Mononuclear cell (primary cell): Measurements from ENCODE around the gene FAM43B. TPM values are rescaled to one million over a fixed set of nuclear protein-coding genes. Genes with fewer than 3 reads are reported as not detected.

Experiments used
- H3K27me3 ChIP-seq: 2 replicates; pipeline ENCODE4 v1.6.0; 2011; ENCODE audit warnings: low read length, control low read depth; ENCODE audit not compliant: insufficient read depth
- H3K4me1 ChIP-seq: 2 replicates; pipeline ENCODE4 v1.5.1; 2011; ENCODE audit warnings: mild to moderate bottlenecking, low read length, control low read depth; ENCODE audit not compliant: insufficient read depth
- H3K4me3 ChIP-seq: 2 replicates; pipeline ENCODE4 v1.5.1; 2011; ENCODE audit warnings: mild to moderate bottlenecking, low read length, moderate library complexity
- H3K9me3 ChIP-seq: 2 replicates; pipeline ENCODE4 v1.5.1; 2011; ENCODE audit warnings: low read depth, mild to moderate bottlenecking, control low read depth, low read length
- total RNA-seq: library from RNA; depleted of rRNA; stranded (reverse); fragments of >200 nt; gene quantifications from one replicate; pipeline ENCODE4 v1.2.3, GENCODE V29; 2012

Gene FAM43B
- total RNA-seq, 1 donor = not detected

DNA sequence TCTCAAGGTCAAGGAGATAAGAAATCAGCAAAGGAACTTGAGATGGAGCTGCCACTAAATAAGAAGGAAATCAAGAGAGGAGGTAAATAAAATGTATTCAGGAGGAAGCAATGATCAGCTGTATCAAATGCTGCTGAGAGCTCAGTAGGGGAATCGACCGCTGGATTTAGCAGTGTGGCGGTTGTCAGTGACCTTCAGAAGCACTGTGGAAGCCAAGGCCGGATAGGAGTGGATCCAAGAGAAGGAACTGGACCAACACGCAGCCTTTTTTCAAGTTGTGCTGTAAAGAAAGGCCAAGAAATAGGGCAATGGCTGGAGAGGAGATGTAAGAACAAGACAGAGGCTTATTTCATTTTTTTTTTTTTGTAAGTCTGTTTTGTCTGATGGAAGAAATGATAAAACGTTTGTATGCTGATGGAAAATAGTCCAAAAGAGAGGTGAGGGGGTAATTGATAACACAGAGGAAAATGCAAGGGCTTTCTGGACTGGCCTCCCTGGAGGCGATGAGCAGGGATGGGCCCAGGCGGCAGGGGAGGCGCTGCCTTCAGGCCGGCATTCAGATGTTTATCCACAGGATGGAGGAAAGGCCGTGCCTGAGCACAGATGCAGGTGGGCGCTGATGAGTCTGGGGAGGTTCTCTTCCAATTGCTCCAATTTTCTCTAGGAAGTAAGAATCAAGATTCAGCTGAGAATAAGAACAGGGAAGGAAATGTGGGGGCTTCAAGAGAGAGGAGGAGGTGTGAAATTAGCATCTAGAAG is 17.5 kb upstream of the FAM43B start:
- H3K4me1 ChIP-seq = no peaks in the 10 kb centered on the region
- H3K4me3 ChIP-seq = no peak overlapping the region
- H3K27me3 ChIP-seq = peaks cover 8% of the 10 kb centered on the region
- no peaks in the 10 kb centered on the region for H3K9me3 ChIP-seq

DNA sequence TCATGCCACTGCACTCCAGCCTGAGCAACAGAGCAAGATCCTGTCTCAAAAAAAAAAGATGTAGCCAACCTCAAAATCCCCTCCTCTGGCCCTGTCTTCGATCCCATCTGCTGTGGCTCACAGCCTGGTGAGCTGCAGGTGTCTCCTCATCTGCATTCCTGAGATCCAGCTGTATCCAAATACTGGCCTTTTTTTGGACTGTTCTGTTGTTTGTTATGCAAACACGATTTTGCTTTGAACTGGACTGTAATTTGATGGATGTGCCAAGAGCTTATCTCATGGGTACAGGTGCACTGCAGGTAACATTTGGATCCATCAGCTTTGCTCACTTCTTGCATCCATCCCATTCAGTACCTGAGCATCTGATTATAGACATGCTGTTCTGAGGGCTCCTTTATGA is 14.1 kb upstream of the FAM43B start:
- Histone ChIP-seq H3K27me3 (no peaks in the 10 kb centered on the region), H3K4me1 (no peaks in the 10 kb centered on the region), H3K4me3 (no peak overlapping the region), H3K9me3 (no peaks in the 10 kb centered on the region)

DNA sequence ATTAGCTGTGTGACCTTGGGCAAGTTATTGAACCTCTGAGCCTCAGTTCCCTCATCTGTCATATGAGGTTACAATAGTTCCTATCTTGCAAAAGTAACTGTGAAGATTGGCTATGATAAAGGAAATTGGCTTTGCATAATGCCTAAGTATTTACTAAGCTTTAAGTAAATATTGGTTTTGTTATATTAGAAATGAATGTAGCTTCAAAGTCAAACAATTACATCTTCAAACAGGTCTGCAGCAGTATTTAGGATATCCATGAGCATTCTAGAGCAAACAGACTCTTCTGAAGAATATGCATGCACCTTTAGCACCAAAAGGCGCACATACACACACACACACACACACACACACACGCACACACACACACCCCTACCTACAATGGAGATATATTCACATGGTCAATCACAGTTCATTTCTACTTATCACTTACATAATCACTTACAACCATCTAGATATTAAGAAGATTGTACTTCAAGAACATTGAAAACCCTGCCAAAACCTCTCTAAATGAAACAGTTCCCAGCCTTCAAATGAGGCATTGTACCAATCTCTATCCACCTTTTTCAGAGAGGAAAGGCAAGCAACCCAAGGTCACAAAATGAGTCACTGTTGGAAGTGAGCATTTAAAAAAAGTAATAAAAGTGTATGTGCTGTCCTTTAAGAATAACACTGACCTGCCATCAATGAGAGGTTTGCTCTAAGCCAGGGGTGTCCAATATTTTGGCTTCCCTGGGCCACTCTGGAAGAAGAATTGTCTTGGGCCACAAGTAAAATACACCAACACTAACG is 13.4 kb upstream of the FAM43B start:
- no peaks in the 10 kb centered on the region for H3K27me3 ChIP-seq
- H3K9me3 ChIP-seq = no peaks in the 10 kb centered on the region
- no peak overlapping the region for H3K4me3 ChIP-seq
- H3K4me1 ChIP-seq = no peaks in the 10 kb centered on the region

DNA sequence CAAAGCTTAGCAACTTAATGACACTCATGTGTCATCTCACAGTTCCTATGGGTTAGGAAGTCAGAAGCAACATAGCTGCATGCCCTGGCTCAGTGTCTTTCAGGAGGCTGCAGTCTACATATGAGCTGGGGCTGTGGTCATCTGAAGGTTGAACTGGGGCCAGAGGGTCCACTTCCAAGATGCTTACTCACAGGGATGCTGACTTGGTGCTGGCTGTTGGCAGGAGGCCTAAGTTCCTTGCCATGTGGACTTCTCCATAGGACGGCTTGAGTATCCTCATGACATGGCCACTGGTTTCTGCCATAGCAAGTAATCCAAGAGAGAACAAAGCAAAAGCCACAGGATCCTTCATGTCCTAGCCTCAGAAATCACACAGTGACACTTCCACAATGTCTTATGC is 12.1 kb upstream of the FAM43B start:
- Histone ChIP-seq H3K4me1 (no peaks in the 10 kb centered on the region), H3K27me3 (no peaks in the 10 kb centered on the region), H3K9me3 (no peaks in the 10 kb centered on the region), H3K4me3 (no peak overlapping the region)

DNA sequence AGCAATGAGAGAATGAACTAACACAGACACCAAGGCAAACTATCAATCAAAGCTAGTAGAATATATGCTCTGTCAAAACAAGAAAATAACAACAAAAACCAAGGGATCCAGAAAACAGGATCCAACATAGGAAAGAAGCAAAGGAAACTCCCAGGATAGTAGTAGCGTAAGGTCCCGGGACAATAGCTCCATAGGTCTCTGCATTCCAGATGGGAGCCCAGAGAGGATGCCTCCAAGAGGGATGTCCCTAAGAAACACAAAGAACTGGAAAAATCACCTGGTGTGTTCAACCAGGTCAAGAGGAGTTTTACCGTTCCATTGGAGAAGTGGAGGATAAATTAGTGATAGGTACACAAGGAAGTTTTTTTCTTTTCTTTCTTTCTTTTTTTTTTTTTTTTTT is 5.7 kb upstream of the FAM43B start:
- Histone ChIP-seq H3K27me3 (peaks cover 12% of the 10 kb centered on the region), H3K9me3 (no peaks in the 10 kb centered on the region), H3K4me3 (no peak overlapping the region), H3K4me1 (no peaks in the 10 kb centered on the region)

DNA sequence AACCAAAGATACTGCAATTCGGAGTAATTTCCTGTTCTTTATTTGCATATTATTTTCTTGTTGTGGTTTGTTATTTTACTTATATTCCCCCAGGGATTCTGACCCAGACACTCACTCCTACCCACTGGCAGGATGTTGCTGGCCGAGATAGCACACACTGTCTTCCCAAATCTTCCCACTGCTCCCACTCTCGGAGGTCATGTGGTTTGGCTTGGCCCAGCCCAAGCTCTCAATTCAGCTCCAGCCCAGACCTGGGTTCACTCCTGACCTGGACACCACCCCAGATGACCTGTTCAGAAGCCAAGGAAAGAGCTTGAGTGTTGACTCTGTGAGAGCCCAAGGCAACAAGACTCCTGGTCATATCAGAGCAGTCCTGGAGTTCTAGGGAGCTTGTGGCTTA is 1.2 kb upstream of the FAM43B start:
- Histone ChIP-seq H3K9me3 (no peaks in the 10 kb centered on the region), H3K4me3 (no peak overlapping the region), H3K27me3 (peaks cover 40% of the 10 kb centered on the region), H3K4me1 (no peaks in the 10 kb centered on the region)

DNA sequence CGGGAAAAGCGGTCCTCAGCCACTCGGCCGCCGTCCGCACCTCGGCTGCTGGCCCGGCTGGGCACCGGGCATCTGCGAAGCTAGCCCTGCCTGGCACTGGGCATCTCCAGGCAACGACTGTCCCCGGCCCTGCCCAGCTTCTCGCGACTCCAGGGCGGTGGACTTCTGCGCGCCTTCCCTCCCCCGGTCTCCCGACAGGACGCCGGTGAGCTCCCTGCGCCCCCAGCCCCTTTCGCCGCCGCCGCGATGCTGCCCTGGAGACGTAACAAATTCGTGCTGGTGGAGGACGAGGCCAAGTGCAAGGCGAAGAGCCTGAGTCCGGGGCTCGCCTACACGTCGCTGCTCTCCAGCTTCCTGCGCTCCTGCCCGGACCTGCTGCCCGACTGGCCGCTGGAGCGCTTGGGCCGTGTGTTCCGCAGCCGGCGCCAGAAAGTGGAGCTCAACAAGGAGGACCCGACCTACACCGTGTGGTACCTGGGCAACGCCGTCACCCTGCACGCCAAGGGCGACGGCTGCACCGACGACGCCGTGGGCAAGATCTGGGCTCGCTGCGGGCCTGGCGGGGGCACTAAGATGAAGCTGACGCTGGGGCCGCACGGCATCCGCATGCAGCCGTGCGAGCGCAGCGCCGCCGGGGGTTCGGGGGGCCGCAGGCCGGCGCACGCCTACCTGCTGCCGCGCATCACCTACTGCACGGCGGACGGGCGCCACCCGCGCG is 514 bp downstream of the FAM43B start:
- Histone ChIP-seq H3K27me3 (peaks cover 40% of the 10 kb centered on the region), H3K4me1 (no peaks in the 10 kb centered on the region), H3K9me3 (no peaks in the 10 kb centered on the region), H3K4me3 (no peak overlapping the region)

DNA sequence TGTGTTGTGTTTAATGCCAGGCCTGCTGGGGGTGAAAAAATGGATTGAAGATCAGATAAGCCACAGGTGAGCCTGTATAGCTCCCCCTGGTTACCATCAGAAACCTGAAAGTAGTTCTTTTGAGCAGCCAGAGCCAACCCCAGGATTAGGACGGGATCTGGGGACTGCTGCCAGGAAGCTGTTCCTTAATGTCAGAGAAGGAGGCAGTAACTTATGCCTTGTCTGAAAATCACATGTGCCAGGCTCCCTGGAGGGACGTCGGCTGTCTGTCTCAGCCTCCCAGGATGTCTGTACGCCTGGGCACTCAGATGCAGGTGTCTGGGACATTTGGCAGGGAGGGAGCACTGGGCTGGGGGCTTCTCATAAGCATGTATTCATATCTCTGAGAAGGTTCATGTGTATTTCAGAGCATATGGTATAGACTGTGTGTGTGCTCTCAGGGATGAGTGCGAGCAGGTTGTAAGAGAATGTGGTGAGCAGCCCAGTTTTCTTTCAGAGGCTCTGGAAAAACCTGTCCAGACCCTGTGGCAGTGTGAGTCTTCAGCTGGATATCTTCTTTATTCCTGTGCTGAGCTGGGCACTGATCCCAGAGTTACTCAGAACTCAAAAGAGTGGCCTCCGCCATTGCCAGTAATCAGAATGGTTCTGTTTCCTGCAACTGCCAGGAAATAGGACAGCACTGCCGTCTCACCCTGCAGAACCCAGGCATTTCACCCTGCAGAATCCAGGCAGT is 2.8 kb downstream of the FAM43B start:
- H3K4me1 ChIP-seq = no peaks in the 10 kb centered on the region
- no peak overlapping the region for H3K4me3 ChIP-seq
- H3K9me3 ChIP-seq = no peaks in the 10 kb centered on the region
- peaks cover 40% of the 10 kb centered on the region for H3K27me3 ChIP-seq

DNA sequence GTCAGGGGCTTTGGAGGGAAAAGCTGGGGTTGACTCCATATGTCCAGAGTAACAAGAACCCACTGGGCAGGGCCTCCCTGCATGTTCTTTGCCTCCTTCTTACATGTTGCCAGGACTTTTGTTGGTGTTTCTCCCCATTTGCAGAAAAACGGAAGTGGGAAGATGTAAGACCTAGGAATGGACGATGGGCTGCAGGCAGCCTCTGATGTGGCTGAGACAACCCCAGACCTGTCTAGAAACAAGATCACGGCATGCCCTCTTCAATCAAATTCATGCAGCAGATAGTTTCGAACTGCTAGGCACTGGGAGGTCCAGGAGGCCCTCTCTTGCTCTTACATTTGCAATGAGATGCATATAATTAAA is 3.4 kb downstream of the FAM43B start:
- Histone ChIP-seq H3K4me1 (no peaks in the 10 kb centered on the region), H3K4me3 (no peak overlapping the region), H3K9me3 (no peaks in the 10 kb centered on the region), H3K27me3 (peaks cover 37% of the 10 kb centered on the region)

DNA sequence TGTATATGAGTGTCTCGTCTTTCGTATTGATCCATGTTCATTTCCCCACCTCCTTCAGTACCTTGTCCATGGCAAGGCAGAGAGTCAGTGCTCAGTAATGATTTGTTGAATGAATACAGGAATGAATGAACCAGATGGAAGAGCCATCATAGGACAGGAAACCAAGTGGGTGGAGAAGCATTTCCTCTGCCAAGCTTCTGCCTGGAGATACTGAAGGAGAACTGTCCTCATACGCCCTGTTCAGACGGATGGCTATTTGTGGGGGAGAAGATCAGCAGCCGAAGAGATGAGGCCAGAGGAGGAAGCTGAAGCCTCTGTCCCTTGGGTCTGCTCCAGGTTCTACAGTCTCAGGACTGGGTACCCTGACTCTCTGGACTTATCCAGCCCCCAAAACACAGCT is 5.8 kb downstream of the FAM43B start:
- Histone ChIP-seq H3K4me1 (no peaks in the 10 kb centered on the region), H3K27me3 (peaks cover 19% of the 10 kb centered on the region), H3K4me3 (no peak overlapping the region), H3K9me3 (no peaks in the 10 kb centered on the region)

DNA sequence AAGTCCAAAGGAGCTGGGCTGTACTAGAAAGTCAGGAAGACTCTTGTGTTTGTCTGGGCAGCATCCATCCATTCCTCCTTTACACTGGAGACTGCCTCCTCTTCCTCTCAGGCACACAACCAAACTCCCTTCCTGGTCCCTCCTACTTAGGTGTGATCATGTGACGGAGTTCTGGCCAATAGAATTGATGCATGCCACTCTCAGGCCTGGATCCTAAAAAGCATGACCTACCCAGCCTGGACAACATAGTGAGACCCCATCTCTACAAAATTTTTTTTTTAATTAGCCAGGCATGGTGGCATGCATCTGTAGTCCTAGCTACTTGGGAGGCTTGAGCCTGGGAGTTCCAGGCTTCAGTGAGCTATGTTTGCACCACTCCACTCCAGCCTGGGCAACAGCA is 8.6 kb downstream of the FAM43B start:
- Histone ChIP-seq H3K4me3 (no peak overlapping the region), H3K27me3 (peaks cover under 1% of the 10 kb centered on the region), H3K4me1 (no peaks in the 10 kb centered on the region), H3K9me3 (no peaks in the 10 kb centered on the region)

DNA sequence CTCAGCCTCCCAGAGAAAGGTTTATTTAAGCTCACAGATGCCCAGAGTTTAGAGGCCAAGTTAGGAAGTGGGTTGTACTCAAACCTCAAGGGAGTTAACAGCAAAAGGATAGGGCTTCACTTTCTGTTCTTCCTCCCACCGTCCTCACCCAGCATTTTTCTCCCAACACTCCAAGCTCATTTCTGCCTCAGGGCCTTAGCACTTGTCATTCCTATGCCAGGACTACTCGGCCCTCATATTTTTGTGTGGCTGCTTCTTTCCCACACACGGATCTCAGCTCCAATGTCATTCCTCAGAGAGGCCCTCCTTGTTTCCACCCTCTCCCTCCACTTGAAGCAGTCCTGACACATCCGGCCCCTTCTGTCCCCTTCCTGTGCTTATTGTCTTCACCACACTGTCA is 12.9 kb downstream of the FAM43B start:
- H3K9me3 ChIP-seq = no peaks in the 10 kb centered on the region
- H3K4me1 ChIP-seq = no peaks in the 10 kb centered on the region
- H3K27me3 ChIP-seq = peaks cover 3% of the 10 kb centered on the region
- no peak overlapping the region for H3K4me3 ChIP-seq

DNA sequence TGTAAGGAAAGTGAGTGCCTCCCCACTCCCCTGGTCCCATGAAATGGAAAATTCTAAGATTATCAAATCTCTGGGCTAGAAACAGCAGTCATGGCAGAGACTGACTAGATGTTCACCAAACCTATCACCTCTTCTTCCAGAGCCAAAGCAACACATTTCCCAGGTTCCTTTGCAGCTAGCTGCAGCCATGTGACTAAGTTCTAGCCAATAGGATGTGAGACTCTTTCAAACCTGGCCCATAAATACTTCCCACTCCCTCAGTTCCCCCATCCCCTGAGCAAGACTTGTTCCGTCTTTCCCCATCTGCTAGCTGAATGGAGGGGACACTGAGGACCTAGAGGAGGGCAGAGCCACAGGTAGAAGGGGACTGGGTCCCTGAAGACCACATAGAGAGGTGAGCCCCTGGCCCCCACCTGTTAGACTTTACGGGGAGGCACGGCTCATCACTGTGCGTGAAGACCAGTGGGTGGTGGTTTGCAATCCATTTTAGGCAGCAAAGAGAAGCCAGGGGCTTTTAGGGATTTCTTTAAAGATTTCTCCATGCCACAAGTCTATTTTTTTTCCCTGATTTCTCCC is 17.2 kb downstream of the FAM43B start:
- Histone ChIP-seq H3K4me1 (no peaks in the 10 kb centered on the region), H3K4me3 (no peak overlapping the region), H3K9me3 (no peaks in the 10 kb centered on the region), H3K27me3 (peaks cover 7% of the 10 kb centered on the region)

DNA sequence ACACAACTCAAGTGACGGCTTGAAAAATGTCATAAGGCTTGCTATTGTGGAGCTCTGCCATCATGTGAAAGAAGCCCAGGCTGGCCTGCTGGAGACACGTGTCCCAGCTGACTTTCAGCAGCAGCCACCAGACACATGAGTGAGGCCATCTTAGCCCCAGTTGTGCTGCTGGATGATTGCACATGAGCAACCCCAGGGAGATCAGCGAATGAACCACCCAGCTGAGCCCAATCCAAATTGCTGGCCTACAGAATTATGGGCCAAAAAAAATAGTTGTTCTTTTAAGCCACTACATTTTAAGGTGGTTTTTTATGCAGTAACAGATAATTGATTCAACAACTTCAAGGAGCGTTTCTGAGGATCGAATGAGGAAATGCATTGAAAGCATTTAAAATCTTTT is 19.1 kb downstream of the FAM43B start:
- H3K27me3 ChIP-seq = peaks cover 7% of the 10 kb centered on the region
- peaks cover 7% of the 10 kb centered on the region for H3K4me1 ChIP-seq
- no peaks in the 10 kb centered on the region for H3K9me3 ChIP-seq
- no peak overlapping the region for H3K4me3 ChIP-seq
